Muscle of leg (tissue), 11 donors: ENCODE data around the gene GGACT. TPM values are rescaled to one million over a fixed set of nuclear protein-coding genes. Genes with fewer than 3 reads are reported as not detected.
A peak's percentile ranks its signal among the peaks of the same experiment; 100 is the strongest.

ENCODE experiments used
- DNase-seq: peaks from one replicate; pipeline ENCODE4 v3.0.0; 2013
- H3K27ac ChIP-seq: one replicate; pipeline ENCODE4 v1.5.1; 2013; ENCODE audit warnings: mild to moderate bottlenecking, low read length, control low read depth
- H3K27me3 ChIP-seq: one replicate; pipeline ENCODE4 v1.6.1; 2013; ENCODE audit warnings: low read length; ENCODE audit not compliant: control insufficient read depth, insufficient read depth
- H3K36me3 ChIP-seq: one replicate; pipeline ENCODE4 v1.6.1; 2013; ENCODE audit warnings: low read length; ENCODE audit not compliant: control insufficient read depth, insufficient read depth
- H3K4me1 ChIP-seq: one replicate; pipeline ENCODE4 v1.6.1; 2013; ENCODE audit warnings: low read length; ENCODE audit not compliant: control insufficient read depth, insufficient read depth
- H3K4me3 ChIP-seq: one replicate; pipeline ENCODE4 v1.5.1; 2013; ENCODE audit warnings: low read length, control low read depth
- H3K9me3 ChIP-seq: replicated peaks from 2 replicates; pipeline ENCODE4 v1.6.1; 2013; ENCODE audit warnings: low read depth, low read length; ENCODE audit not compliant: control insufficient read depth
- WGBS: methylation state at CpG from one replicate; pipeline ENCODE4 v1.1.5; 2013; ENCODE audit warnings: missing lambda C conversion rate; ENCODE audit not compliant: insufficient coverage; 5-methylcytosine and 5-hydroxymethylcytosine counted together
- polyA plus RNA-seq, 8 donors: library from polyadenylated mRNA; unstranded; fragments of 120-200 nt; gene quantifications; one replicate each; pipeline versions ENCODE4 v1.2.1 to v1.2.3, GENCODE V29; 2013; ENCODE audit warnings: inconsistent platforms in 1 of 8, low replicate concordance in 1 of 8; ENCODE audit not compliant: insufficient read length in 8 of 8, insufficient read depth in 1 of 8
- total RNA-seq: library from RNA; stranded (reverse); fragments of 120-200 nt; gene quantifications from one replicate; pipeline ENCODE4 v1.2.4, GENCODE V29; 2013

Gene GGACT
- total and polyA plus RNA-seq, 9 donors, result 2.2 to 4.6 (median 2.5) TPM

DNA sequence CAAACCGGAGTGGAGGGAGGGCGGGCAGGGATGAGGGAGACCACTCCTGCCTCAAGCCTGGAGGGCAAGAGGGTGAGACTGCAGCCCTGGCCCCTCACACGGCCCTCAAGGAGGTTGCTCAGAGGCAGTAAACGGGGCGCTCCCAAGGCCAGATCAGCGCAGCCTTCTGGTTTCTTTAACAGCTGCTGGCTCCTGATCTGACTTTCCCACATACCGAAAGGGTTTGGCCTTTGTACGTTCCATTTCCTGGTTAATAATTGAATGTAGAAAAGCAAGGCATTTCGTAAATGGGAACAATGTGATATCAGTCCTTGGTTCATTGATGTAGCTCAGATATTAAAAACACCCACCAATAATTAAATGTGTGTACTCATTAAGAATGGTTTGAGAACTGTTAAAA lies 71.5 kb downstream of the GGACT start:
- H3K4me3 ChIP-seq, result no peak overlapping the region
- H3K27me3 ChIP-seq, result no peaks in the 10 kb centered on the region
- H3K4me1 ChIP-seq, result peaks cover 9% of the 10 kb centered on the region
- no peak overlapping the region for H3K27ac ChIP-seq
- DNase-seq, result no peak
- 68% methylated on average over 5 of the region's 9 CpGs for WGBS
- H3K9me3 ChIP-seq, result no peaks in the 10 kb centered on the region
- peaks cover 3% of the 10 kb centered on the region for H3K36me3 ChIP-seq

DNA sequence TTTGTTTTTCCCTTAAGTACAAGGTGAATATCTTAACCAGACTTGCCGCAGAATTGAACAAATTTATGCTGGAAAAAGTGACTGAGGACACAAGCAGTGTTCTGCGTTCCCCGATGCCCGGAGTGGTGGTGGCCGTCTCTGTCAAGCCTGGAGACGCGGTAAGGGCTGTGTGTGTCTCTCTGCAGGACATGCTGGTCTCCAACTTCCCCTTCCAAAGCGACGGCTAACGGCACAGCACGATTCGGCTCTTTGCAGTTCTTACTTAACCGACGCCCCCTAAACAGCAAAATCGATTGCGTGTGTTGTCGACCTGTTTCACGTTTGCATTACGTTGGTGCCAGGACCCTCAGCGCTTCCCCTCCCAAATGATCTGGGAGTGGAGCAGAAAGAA lies 73.2 kb downstream of the GGACT start:
- no peak overlapping the region for H3K4me3 ChIP-seq
- WGBS, result 66% methylated on average over 18 of the region's 20 CpGs
- H3K9me3 ChIP-seq, result no peaks in the 10 kb centered on the region
- no peaks in the 10 kb centered on the region for H3K4me1 ChIP-seq
- no peaks in the 10 kb centered on the region for H3K27me3 ChIP-seq
- H3K27ac ChIP-seq, result no peak overlapping the region
- peaks cover 3% of the 10 kb centered on the region for H3K36me3 ChIP-seq
- no peak for DNase-seq

DNA sequence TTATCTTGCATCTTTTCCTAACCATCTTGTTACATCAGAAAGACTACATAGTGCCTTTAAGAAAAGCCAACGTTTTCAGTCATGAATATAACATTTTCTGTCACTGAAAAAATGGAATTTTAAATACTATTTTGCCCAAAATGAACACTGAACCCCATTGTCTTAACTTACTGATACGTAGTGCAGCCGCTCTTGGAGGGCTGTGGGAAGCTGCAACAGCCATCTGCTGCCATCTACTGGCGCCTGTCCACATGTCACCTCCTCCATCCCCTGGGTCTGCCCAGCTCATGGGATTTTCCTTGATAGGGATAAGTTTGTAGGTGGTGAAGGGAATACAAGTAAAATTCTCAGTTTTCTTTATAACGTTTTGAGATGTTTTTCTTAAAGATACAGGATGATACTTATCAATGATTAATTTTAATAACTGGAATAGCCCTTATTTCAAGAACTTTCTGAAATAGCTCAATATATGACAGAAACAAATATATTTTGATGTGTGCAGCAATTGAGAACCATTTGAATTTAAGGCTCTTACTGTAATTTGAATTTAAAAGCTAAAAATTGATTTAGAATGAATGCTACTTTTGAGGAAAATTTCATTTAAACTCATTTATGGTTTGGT lies 73.7 kb downstream of the GGACT start:
- DNase-seq, result peak; percentile 73
- H3K4me3 ChIP-seq, result no peak overlapping the region
- no peaks in the 10 kb centered on the region for H3K4me1 ChIP-seq
- no peaks in the 10 kb centered on the region for H3K27me3 ChIP-seq
- peaks cover 3% of the 10 kb centered on the region for H3K36me3 ChIP-seq
- no CpG with 5 or more reads among the region's 5 CpGs for WGBS
- H3K27ac ChIP-seq, result no peak overlapping the region
- H3K9me3 ChIP-seq, result no peaks in the 10 kb centered on the region

DNA sequence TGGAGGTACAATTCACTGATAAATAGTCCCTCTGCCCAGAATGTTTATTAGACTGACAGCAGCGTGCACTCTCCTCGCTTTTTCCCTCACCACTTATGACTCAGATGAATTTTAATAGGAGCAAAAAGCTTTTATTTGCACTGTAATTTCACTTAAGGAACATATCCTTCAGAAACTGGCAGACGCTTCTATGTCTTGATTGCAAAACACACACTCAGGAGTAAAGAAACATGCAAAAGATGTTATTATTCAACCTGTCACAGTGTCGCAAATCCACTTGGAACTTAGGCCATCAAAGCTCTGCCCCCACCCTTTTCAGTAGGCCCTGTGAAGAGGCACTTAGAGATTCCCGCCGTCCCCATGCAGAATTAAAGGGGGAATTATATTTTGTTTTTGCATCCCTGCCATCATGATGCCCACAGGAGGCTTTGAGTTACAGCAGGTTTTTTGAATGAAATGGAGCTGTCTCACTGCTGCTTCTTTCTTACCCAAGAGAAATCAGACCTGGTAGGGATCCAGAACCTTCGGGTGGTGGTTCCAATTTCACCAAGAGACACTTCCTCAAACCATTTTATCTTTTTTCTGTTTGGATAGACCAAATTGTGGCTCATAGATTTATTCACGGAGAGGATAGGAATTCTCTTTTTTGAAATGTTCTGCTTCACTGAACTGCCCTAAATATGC lies 74.5 kb downstream of the GGACT start:
- Histone ChIP-seq H3K9me3 (no peaks in the 10 kb centered on the region), H3K27ac (no peak overlapping the region), H3K27me3 (no peaks in the 10 kb centered on the region), H3K4me1 (no peaks in the 10 kb centered on the region), H3K36me3 (no peaks in the 10 kb centered on the region), H3K4me3 (no peak overlapping the region)
- no peak for DNase-seq
- 43% methylated on average over 1 of the region's 8 CpGs for WGBS

DNA sequence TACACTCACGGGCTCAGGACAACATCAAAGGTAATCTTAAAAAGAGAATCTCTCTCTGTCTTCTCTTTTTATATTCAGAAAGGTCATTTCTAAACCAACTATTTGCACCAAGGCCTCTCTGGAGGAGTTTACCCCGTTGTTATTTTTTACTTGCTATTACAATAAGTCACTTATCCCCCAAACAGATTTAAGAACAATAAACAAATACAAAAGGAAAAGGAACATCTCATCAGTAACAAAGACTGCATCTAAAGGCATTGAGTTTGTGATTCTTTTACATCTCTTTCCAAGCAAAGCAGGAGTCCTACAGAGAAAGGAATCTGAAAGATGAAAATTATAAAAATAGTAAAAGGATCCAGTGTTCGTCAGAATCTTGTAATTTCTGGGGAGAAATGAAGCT lies 75.4 kb downstream of the GGACT start:
- DNase-seq, result no peak
- H3K4me1 ChIP-seq, result no peaks in the 10 kb centered on the region
- H3K4me3 ChIP-seq, result no peak overlapping the region
- H3K36me3 ChIP-seq, result no peaks in the 10 kb centered on the region
- 86% methylated on average over 1 of the region's 3 CpGs for WGBS
- no peak overlapping the region for H3K27ac ChIP-seq
- H3K27me3 ChIP-seq, result no peaks in the 10 kb centered on the region
- H3K9me3 ChIP-seq, result no peaks in the 10 kb centered on the region

- no peak overlapping the region for H3K27ac ChIP-seq
- 88% methylated on average over 9 of the region's 9 CpGs for WGBS
- no peaks in the 10 kb centered on the region for H3K36me3 ChIP-seq
- H3K4me3 ChIP-seq, result no peak overlapping the region
- H3K27me3 ChIP-seq, result no peaks in the 10 kb centered on the region
- DNase-seq, result no peak
- no peaks in the 10 kb centered on the region for H3K4me1 ChIP-seq
- no peaks in the 10 kb centered on the region for H3K9me3 ChIP-seq
Measured at GRCh38 chr13:100512422-100512821, 76.2 kb downstream of the GGACT start.

GRCh38 chr13:100511466-100511865 lies 77.1 kb downstream of the GGACT start:
- DNase-seq, result no peak
- H3K27ac ChIP-seq, result no peak overlapping the region
- 36% methylated on average over 2 of the region's 7 CpGs for WGBS
- no peaks in the 10 kb centered on the region for H3K27me3 ChIP-seq
- no peaks in the 10 kb centered on the region for H3K4me1 ChIP-seq
- no peaks in the 10 kb centered on the region for H3K36me3 ChIP-seq
- no peak overlapping the region for H3K4me3 ChIP-seq
- H3K9me3 ChIP-seq, result no peaks in the 10 kb centered on the region

DNA sequence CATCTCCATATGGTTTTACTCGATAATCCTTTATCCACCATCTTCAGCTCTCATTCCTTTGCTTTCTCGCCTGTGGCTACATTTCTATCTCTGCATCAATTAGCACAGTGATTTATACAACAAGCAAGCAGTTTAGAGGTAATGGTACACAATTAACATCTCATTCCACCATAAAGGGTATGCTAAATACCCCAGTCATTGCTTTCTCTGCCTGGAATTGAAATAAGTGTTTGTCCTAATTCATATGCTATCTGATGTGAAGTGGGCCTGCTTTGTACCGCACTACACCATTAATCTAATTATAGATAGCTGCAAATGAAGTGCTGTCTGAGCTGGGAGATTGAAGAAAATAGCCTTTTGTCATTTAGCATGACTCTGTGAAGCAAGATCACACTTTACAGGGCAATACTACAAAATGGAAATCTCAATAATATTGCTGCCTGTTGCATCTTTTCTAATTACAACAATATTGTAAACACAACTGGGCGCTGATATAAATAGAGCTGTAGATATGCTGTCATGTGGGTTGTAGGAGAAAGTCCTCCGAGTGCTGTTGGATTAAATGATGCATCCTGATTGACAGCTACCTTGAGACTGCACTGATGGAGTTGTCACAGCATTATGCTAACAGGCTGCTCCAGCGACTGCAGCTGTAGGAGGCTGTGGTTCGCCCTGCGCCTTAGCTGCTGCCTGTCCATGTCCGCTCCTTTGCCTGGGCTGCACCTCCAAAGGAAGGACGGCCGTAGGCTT lies 78.2 kb downstream of the GGACT start:
- H3K4me1 ChIP-seq, result no peaks in the 10 kb centered on the region
- H3K4me3 ChIP-seq, result no peak overlapping the region
- H3K36me3 ChIP-seq, result no peaks in the 10 kb centered on the region
- WGBS, result 85% methylated on average over 8 of the region's 11 CpGs
- DNase-seq, result no peak
- H3K27me3 ChIP-seq, result no peaks in the 10 kb centered on the region
- no peak overlapping the region for H3K27ac ChIP-seq
- no peaks in the 10 kb centered on the region for H3K9me3 ChIP-seq

DNA sequence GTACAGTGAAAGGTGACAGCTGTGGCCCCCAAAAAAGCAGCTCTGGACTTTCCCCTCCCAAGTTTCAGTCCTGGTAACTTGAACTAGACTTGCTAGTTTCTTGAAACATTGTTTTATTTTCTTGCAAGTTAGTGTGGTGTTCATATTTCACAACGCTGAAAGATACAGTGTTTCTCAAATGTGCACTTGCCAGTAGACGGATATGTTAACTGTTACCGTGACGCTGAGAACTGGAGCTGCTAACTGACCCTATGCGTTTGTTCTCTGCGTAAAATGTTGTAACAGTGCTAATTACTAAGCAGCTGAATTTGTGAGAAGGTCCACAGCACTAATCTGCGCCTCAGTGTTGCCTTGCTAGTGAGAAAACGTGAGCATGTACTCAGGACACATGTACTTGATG lies 79.6 kb downstream of the GGACT start:
- Histone ChIP-seq H3K4me1 (no peaks in the 10 kb centered on the region), H3K36me3 (no peaks in the 10 kb centered on the region), H3K27ac (no peak overlapping the region), H3K27me3 (no peaks in the 10 kb centered on the region), H3K9me3 (no peaks in the 10 kb centered on the region), H3K4me3 (no peak overlapping the region)
- WGBS, result 71% methylated on average over 8 of the region's 8 CpGs
- DNase-seq, result no peak

DNA sequence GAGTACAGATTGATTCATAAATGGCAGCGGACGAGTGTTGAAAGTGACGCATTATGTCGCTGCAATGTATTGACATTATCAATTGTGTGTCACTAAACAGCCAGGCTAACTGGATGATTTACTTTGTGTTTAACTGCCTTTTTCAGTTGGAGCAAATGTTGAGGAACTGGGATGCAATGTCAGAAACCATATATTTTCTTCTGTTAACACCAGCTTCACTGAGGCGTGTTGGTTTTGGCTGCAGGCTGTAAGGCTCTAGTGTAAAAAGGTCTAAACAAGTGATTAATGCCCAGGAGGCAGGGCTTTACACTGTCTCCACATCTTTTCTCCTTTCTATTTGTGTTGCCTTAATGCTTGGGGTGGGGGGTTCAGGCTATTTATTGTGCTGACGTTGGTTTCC lies 80.1 kb downstream of the GGACT start:
- WGBS, result 83% methylated on average over 5 of the region's 6 CpGs
- H3K36me3 ChIP-seq, result no peaks in the 10 kb centered on the region

More for the DNA sequence above, 80.1 kb downstream of the GGACT start:
- Histone ChIP-seq H3K4me1 (no peaks in the 10 kb centered on the region), H3K27ac (no peak overlapping the region), H3K4me3 (no peak overlapping the region), H3K27me3 (no peaks in the 10 kb centered on the region), H3K9me3 (no peaks in the 10 kb centered on the region)
- DNase-seq, result no peak
